ENCODE data around the gene THAP8.

THAP8 gene

GRCh38 chr19:36023432-36023831, 30.7 kb downstream of the THAP8 start:
- Histone ChIP-seq H3K9me3 (ENCODE audit: insufficient read depth, low read length, severe bottlenecking) (no peaks in the 10 kb centered on the region), H3K4me2 (ENCODE audit: insufficient read depth, low read length) (no peak overlapping the region), H3K4me3 (ENCODE audit: low read depth in 1 of 2, low read length in 2 of 2) (no peak overlapping the region), H3K9ac (ENCODE audit: low read depth, low read length) (no peak overlapping the region), H3K27ac (ENCODE audit: low read length) (no peak overlapping the region), H3K36me3 (ENCODE audit: insufficient read depth, low read length) (peaks cover 63% of the 10 kb centered on the region), H3K79me2 (ENCODE audit: insufficient read depth, low read length) (no peaks in the 10 kb centered on the region), H2AFZ (ENCODE audit: low read depth, low read length) (no peak overlapping the region), H3K4me1 (ENCODE audit: insufficient read depth, low read length) (no peaks in the 10 kb centered on the region), H4K20me1 (ENCODE audit: insufficient read depth, low read length) (no peaks in the 10 kb centered on the region; the same call in 1 of the 2 replicates), H3K27me3 (ENCODE audit: insufficient read depth, low read length, poor library complexity) (no peaks in the 10 kb centered on the region)
- no peak for ATAC-seq (ENCODE audit: insufficient read depth, low read depth)
- TF ChIP-seq EZH2 (IDR thresholded peaks at IDR 0.05; ENCODE audit: borderline replicate concordance, low read depth, low read length, severe bottlenecking), result no peak
- TF ChIP-seq CTCF (IDR thresholded peaks at IDR 0.05; ENCODE audit: borderline replicate concordance, extremely low read depth, low read length, poor library complexity, severe bottlenecking), result no peak
- DNase-seq, result no peak

GRCh38 chr19:36019061-36019670, 34.9 kb downstream of the THAP8 start:
- Histone ChIP-seq H3K36me3 (ENCODE audit: insufficient read depth, low read length) (peaks cover 53% of the 10 kb centered on the region), H3K4me3 (ENCODE audit: low read depth in 1 of 2, low read length in 2 of 2) (no peak overlapping the region), H4K20me1 (ENCODE audit: insufficient read depth, low read length) (no peaks in the 10 kb centered on the region), H3K9me3 (ENCODE audit: insufficient read depth, low read length, severe bottlenecking) (no peaks in the 10 kb centered on the region), H3K4me2 (ENCODE audit: insufficient read depth, low read length) (no peak overlapping the region), H3K4me1 (ENCODE audit: insufficient read depth, low read length) (peaks cover 15% of the 10 kb centered on the region), H3K27ac (ENCODE audit: low read length) (no peak overlapping the region), H3K27me3 (ENCODE audit: insufficient read depth, low read length, poor library complexity) (no peaks in the 10 kb centered on the region), H2AFZ (ENCODE audit: low read depth, low read length) (no peak overlapping the region), H3K9ac (ENCODE audit: low read depth, low read length) (no peak overlapping the region), H3K79me2 (ENCODE audit: insufficient read depth, low read length) (peaks cover 22% of the 10 kb centered on the region)
- no peak for DNase-seq
- no peak for ATAC-seq (ENCODE audit: insufficient read depth, low read depth)
- no peak for TF ChIP-seq EZH2 (IDR thresholded peaks at IDR 0.05; ENCODE audit: borderline replicate concordance, low read depth, low read length, severe bottlenecking)

GRCh38 chr19:36014012-36014924, 39.8 kb downstream of the THAP8 start, which contains the start of gene ALKBH6:
TSS of gene ALKBH6 (minus strand) at chr19:36014213. CDS start at chr19:36013397, 816 bp downstream.
- ATAC-seq (ENCODE audit: insufficient read depth, low read depth), result peak; percentile 98
- peak within 1 kb of the TSS; percentile 90 for H3K27ac ChIP-seq (ENCODE audit: low read length)
- peak within 1 kb of the TSS; percentile 96 for H3K4me2 ChIP-seq (ENCODE audit: insufficient read depth, low read length)
- H3K79me2 ChIP-seq (ENCODE audit: insufficient read depth, low read length), result peaks cover 36% of the 10 kb centered on the region
- no peak for TF ChIP-seq EZH2 (IDR thresholded peaks at IDR 0.05; ENCODE audit: borderline replicate concordance, low read depth, low read length, severe bottlenecking)
- TF ChIP-seq CTCF (IDR thresholded peaks at IDR 0.05; ENCODE audit: borderline replicate concordance, extremely low read depth, low read length, poor library complexity, severe bottlenecking), result peak; percentile 24
- H3K4me3 ChIP-seq (ENCODE audit: low read depth in 1 of 2, low read length in 2 of 2), result peak within 1 kb of the TSS; percentile 67 to 96
- peaks cover 28% of the 10 kb centered on the region for H3K4me1 ChIP-seq (ENCODE audit: insufficient read depth, low read length)
- no peaks in the 10 kb centered on the region for H3K9me3 ChIP-seq (ENCODE audit: insufficient read depth, low read length, severe bottlenecking)
- H3K9ac ChIP-seq (ENCODE audit: low read depth, low read length), result peak within 1 kb of the TSS; percentile 92
- H4K20me1 ChIP-seq (ENCODE audit: insufficient read depth, low read length), result no peaks in the 10 kb centered on the region
- H3K36me3 ChIP-seq (ENCODE audit: insufficient read depth, low read length), result peaks cover 21% of the 10 kb centered on the region; the same call in 1 of the 2 replicates
- peak; percentile 100 for DNase-seq
- H2AFZ ChIP-seq (ENCODE audit: low read depth, low read length), result peak within 1 kb of the TSS; percentile 97
- H3K27me3 ChIP-seq (ENCODE audit: insufficient read depth, low read length, poor library complexity), result no peaks in the 10 kb centered on the region

All from DND-41 (cell line).